HG02938 (cell line): ENCODE results near the gene GCA.

Source experiments
- ATAC-seq: cut with Tn5 transposase; IDR thresholded peaks from one replicate; pipeline ENCODE4 v1.9.1; 2021; ENCODE audit warnings: mild to moderate bottlenecking, moderate library complexity; ENCODE audit not compliant: unreplicated experiment

GCA gene

DNA sequence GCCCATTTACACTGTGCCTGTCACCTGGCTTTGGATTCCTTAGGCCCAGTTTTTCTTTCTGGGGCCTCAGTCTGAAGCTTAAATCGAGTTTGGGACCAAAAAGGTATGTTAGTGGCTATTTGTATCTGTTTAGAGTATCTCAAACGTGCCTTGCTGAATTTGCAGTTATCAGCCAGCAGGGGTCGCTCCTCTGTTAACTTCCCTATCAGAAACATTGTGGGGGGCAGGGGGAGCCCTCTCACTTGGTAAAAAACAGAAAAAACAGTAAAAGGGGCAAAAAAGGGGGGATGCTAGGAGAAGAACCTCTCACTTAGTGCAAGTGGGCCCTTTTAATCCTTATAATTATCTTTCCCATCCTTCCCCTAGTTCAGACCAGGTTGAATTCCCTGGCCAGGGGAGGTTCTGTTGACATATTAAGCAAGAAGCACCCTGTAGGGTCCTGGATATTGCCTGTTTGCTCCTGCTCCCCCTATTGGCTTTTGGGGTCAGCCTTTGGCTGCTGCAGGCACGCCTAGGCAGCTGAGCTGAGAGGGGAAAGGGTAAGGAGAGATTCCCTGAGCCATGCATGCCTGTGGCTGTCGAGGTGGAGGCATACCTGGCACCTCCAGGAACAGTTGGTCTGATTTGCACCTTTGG is 16.7 kb upstream of the GCA start:
- ATAC-seq = no peak

DNA sequence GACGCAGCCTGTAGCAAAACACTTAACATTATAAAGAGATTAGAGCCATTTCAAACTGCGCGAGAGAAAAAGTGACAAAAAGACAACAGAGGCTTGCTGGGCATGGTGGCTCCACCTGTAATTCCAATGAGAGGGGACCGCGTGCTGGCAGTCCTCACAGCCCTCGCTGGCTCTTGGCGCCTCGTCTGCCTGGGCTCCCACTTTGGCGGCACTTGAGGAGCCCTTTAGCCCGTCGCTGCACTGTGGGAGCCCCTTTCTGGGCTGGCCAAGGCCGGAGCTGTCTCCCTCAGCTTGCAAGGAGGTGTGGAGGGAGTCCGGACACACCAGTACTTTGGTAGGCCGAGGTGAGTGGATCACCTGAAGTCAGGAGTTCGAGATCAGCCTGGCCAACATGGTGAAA is 16.1 kb upstream of the GCA start:
- ATAC-seq = no peak

DNA sequence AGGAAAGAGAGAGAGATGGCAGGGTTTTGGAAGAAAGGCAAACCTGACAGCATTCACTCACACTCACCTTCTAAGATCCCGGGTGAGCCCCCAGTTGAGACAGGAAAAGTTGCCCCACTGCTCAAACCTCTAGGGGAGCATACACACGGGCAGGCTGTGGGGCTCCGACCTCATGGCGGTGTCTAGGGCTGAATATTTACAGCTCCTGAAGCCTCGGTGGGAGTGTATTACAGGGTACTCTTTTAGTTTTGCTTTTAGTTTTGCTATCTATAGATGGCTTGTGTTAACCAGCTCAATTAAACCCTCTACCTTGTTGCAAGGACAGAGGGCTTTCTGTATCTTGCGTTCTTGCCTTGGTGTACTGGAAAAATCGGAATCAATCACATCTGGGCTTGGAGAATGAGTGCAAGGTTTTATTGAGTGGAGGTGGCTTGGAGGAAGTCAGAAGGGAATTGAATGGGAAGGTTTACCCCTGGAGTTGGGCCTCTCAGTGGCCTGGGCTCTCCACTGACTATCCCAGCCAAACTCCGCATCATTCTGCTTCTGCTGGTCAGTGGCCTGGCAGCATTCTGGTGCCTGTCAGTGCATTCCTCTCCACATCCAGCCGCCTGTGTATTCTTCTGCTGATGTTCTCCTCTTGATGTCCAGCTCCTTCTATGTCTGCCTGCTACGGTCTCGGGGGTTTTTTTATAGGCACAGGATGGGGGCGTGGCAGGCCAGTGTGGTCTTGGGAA is 15.3 kb upstream of the GCA start:
- ATAC-seq = peak; percentile 82

DNA sequence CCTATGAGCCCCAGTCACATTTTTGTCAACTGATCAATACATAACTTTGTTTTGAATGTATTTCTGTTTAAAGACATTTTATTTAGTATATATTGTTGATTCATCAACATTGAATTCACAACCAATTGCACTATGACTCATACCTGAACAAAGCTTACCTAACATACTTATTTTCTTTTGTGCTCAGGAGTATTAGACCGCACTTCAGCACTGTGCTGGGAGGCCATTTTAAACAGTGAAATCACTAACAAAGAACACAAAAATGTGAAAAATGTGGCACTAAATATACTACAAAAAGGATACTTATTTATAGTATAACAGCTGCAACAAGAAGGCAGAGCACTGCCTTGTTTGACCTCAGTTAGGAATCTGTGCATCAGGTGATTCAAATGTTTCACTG is 13.1 kb upstream of the GCA start:
- ATAC-seq = no peak

DNA sequence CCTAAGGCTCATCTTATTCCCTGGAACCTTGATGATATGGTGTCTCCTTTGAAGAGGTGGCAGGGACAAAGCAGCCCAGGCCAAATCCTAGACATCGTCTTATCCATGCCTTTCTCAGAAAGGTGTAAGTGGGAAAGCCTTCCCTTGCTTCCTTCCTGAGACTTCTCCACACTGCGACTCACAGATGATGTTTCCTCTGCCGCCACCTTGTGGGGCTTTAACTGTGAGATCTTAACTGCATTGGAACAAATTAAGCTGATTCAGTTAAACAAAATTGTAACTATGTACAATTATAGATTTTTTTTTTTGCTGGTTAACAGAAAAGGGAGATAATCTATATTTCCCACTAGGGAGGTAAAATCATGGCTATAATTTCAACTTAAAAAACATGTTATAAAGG is 10.0 kb upstream of the GCA start:
- ATAC-seq = peak; percentile 71

- ATAC-seq = no peak
These were observed 6.1 kb upstream of the GCA start for GRCh38 chr2:162337868-162338267.

- ATAC-seq = no peak
These were observed 3.1 kb upstream of the GCA start for GRCh38 chr2:162340822-162341221.

- no peak for ATAC-seq
These were observed 1.6 kb upstream of the GCA start for GRCh38 chr2:162342321-162342720.

- no peak for ATAC-seq
These were observed 1.1 kb upstream of the GCA start for GRCh38 chr2:162342841-162343240.

- peak; percentile 0 for ATAC-seq
These were observed 474 bp upstream of the GCA start for GRCh38 chr2:162343492-162343823.

GRCh38 chr2:162344617-162344950 is 652 bp downstream of the GCA start:
- ATAC-seq = peak; percentile 2

- ATAC-seq = no peak
These were observed 21.5 kb downstream of the GCA start for GRCh38 chr2:162365392-162365791.

DNA sequence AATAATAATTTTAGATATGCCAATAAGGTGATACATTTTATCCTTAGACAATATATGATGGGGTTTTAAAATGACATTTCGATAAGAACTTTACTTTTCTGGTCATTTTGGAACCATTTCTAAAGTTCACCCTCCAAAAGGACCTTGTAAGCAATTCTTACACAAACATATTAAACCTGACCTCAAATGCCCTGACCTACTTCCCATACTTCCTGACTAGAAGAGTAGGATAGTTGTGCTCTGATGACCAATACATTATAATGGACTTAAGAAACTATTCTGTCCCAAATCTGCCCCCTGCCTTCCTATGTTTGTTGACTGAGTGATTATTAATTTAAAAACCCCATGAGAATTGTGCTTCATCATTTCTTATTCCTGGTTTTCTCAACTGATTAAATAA is 24.6 kb downstream of the GCA start:
- ATAC-seq = no peak

DNA sequence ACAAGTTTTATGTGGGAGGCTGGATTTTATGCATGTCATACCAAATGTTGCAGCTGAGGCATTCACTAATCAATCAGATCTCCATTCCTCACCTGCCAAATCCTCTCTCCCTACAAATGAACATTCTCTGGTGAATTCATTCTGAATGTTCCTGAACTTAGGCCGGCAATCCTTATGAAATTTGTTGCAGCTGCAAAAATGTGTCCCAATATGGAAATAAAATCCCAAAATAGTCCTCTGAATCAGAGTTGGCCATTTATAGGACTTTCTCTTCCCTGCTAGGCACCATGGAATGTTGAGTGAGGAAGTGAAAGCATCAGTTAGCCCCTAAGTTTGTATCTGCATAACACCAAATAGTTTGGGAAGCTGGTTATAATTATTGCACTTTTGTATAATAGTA is 25.6 kb downstream of the GCA start:
- ATAC-seq = no peak

DNA sequence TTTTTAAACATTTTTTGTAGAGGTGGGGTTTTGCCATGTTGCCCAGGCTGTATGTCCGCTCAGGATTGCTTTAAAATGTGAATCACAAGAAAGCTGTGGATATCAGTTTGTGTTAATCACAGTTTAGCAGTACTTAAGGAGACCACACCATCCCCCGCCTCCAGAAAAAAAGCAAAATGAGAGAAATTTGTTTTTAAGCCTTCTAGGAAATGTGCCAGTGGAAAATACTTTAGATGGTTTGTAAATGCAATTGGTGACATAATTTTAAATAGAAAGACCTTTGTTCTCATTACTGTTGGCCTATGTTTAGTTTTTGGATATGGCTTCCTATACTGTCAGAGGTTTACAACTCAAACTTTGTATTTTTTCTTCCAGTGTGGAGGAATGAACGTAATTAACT is 27.0 kb downstream of the GCA start:
- ATAC-seq = no peak

DNA sequence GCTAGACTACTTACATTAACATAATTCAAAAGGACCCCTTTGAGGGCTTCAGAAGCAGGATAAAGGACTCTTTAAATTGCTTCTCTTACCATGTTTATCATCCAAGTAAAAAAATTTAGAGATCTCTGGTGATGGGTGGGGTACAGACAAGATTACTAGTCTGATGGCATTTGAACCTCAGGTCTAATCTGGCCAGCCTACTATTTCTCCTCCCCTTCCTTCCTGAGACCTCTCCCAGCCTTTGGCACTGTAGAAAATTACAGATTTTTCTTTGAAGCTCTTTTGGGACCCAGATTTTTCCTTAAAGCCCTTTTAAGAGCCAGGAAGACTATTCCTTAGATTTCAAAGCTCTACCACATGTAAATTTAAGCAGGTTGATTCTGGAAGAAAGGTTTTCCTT is 28.9 kb downstream of the GCA start:
- ATAC-seq = no peak

- ATAC-seq = no peak
These were observed 36.0 kb downstream of the GCA start for GRCh38 chr2:162379719-162380580.

GRCh38 chr2:162381851-162382250 is 37.9 kb downstream of the GCA start:
- no peak for ATAC-seq

DNA sequence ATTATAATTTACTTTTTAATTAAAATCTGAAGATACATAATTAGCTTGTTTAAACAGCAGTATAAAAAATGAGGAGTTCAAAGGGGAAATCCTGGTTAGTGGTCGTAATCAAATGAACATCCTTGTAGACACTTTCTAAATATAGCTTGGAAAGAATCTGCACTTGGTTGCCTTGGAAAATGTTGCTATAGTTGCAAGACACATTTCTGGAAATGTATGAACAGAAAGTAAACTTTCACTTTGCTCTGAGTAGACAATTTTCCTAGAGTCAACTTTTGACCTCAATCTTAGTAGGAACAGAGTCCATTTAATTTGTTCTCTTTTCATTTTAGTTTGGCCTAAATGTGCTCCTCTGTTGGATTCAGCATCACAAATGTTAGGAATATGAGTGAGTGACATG is 38.3 kb downstream of the GCA start:
- ATAC-seq = no peak

GRCh38 chr2:162385536-162385935 is 41.6 kb downstream of the GCA start:
- no peak for ATAC-seq

DNA sequence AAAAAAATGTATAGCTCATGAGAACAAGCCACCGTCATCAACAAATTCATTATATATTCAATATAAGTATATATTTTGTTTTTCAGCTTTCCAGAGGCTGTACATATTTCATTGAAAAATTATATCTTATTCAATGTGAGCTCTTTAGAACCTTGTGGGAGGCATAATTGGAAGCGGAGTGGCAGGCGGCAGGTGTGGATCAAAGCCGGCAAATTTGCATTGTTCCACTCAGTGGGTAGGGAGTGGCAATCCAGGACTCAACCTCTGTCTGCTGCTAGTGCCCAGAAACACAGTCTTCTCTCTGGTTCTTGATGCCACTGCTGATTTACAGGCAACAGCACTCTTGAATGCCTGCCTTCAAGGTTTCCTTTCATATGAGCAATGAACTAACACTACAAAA is 46.9 kb downstream of the GCA start:
- no peak for ATAC-seq

- no peak for ATAC-seq
These were observed 56.4 kb downstream of the GCA start for GRCh38 chr2:162400336-162400735.
